Erythroblast (primary cell): Measurements from ENCODE around the gene ORMDL3.

ENCODE experiments used
- GATA1 ChIP-seq: IDR thresholded peaks from 2 replicates; pipeline ENCODE4 v1.6.1; 2011; ENCODE audit warnings: low read depth, mild to moderate bottlenecking, control low read depth, low read length, moderate library complexity
- POLR2A ChIP-seq: IDR thresholded peaks from 2 replicates; pipeline ENCODE4 v1.6.1; 2011; ENCODE audit warnings: mild to moderate bottlenecking, low read length

DNA sequence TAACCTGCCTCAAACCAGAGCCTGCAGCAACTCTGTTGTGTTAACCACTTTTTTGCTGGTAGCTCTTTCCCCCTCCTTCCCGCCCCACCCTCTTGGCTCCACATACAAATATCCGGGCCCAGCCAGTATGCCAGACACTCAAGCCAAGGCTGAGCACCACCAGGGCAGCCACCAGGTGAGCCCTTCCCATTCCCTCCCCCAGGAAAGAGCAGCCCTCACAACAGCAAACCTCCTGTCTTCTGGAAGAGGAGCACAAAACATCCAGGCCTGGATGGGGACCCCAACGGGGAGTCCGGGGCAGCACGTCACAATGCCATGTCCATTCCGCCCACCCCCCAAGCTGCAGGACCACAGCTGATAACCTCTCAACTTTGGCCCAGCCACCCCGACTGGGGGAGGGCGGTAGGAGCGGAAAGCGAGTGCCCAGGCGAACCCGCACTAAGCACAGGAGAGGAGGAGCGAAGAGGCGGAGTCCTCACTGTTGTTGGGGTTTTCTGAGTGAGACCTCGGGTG, 757 bp downstream of the ORMDL3 start:
- TF ChIP-seq POLR2A = no peak
- TF ChIP-seq GATA1 = no peak
